ENCODE data around the gene SIK3.

DNA sequence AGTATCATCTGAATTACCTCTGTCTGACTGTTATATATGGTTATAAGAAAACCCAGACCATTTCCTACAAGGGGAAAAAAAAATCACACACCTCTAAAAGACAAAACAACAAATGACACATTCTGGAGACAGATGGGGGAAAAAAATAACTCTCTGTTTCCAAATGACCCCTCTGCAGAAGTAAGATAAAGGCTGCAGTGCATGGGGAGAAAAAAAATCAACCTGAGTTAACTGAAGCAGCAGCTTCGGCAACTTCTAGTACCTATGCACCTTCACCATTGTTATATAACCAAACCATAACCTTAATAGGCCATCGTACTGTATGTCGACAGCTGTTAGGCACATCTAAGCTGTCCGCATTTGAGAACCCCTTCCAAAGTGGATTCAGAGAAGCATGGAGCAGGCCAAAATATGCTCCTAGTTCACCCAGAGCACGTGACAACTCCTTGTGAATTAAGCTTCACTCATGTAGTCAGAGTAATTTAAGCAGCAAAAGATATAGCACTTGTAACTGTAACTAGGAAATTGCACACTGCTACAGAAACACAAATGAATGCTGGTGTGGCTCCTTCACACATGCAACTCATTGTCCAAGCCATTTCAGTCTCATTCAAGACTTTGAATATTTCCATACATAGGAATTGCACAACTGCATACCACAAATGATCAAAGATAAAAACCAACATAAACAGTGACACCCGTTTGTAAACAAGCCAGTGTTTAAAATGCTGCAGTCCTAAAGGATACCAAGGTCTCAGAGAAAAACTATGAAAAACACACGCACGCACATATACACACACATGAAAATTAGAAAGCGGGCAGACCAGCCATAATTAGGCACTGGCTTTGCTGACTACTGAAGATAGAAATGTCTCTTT is 2.7 kb downstream of the SIK3 start:
- TF ChIP-seq, protein P1, sequence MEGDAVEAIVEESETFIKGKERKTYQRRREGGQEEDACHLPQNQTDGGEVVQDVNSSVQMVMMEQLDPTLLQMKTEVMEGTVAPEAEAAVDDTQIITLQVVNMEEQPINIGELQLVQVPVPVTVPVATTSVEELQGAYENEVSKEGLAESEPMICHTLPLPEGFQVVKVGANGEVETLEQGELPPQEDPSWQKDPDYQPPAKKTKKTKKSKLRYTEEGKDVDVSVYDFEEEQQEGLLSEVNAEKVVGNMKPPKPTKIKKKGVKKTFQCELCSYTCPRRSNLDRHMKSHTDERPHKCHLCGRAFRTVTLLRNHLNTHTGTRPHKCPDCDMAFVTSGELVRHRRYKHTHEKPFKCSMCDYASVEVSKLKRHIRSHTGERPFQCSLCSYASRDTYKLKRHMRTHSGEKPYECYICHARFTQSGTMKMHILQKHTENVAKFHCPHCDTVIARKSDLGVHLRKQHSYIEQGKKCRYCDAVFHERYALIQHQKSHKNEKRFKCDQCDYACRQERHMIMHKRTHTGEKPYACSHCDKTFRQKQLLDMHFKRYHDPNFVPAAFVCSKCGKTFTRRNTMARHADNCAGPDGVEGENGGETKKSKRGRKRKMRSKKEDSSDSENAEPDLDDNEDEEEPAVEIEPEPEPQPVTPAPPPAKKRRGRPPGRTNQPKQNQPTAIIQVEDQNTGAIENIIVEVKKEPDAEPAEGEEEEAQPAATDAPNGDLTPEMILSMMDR (IDR thresholded peaks at IDR 0.05): no peak
- TF ChIP-seq POLR2A (IDR thresholded peaks at IDR 0.05): no peak
